HL-60 (cell line): Measurements from ENCODE around the gene MPPE1.

ENCODE experiments used
- DNase-seq, 2 experiments: peaks; one replicate each; pipeline ENCODE4 v3.0.0-alpha.2; 2010 to 2020; ENCODE audit warnings: low read depth in 1 of 2, low spot score in 1 of 2
- H3K27ac ChIP-seq: fragments of 250-450 bp; sonication (Bioruptor Pico); replicated peaks from 2 replicates; pipeline ENCODE4 v1.5.1; 2020; ENCODE audit warnings: mild to moderate bottlenecking, moderate library complexity
- H3K27me3 ChIP-seq: fragments of 250-450 bp; sonication (Bioruptor Pico); 2 replicates; pipeline ENCODE4 v1.5.1; 2021; ENCODE audit warnings: mild to moderate bottlenecking, moderate library complexity; ENCODE audit not compliant: insufficient read depth, poor library complexity, severe bottlenecking
- H3K4me3 ChIP-seq: replicated peaks from 2 replicates; pipeline ENCODE4 v1.5.1; 2011; ENCODE audit warnings: mild to moderate bottlenecking, control low read depth, low read length; ENCODE audit not compliant: insufficient read depth
- CTCF ChIP-seq: IDR thresholded peaks from one replicate; pipeline ENCODE4 v1.5.1; 2011; ENCODE audit warnings: low read length, control low read depth, inconsistent platforms; ENCODE audit not compliant: insufficient read depth
- GABPA ChIP-seq: IDR thresholded peaks from 2 replicates; pipeline ENCODE4 v1.6.1; 2012; ENCODE audit warnings: low read depth
- POLR2AphosphoS5 ChIP-seq: IDR thresholded peaks from 2 replicates; pipeline ENCODE4 v1.6.1; 2012; ENCODE audit warnings: low read depth
- SPI1 ChIP-seq: IDR thresholded peaks from 2 replicates; pipeline ENCODE4 v1.6.1; 2012; ENCODE audit warnings: low read depth, mild to moderate bottlenecking, borderline replicate concordance
- TF ChIP-seq, protein P1 (sequence below): IDR thresholded peaks from 2 replicates; pipeline ENCODE4 v1.6.1; 2012; ENCODE audit warnings: low read depth; ENCODE audit not compliant: insufficient replicate concordance

The MPPE1 gene

DNA sequence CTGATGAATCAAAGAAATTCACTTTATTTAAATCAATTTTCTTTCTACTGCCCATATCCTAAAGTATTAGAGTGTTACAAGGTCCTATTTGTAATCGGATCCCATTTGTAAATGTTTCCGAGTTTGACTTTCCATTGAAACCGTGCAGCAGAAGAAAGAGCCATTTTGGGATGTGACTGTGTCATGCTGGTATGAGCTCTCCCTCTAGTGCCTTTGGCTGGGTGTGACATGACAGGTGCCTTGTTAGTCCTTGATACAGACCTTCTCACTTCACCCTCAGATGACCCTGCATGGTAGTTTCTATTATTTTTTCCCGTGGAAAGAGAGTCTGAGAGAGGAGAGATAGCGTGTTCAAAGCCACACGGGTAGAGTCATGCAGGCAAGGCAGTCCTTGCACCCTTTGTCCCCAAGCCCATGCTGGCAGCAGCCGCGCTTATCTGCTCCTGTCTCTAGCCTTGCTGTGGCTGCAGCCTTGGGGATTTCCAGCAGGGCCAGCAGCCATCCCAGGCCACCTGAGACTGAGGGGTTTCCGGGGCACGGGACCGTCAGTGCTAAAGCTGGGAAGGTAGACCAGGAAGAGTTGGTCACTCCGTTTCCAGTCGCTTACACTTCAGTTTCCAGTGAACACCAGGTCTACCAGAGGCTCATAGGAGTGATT lies 35.5 kb downstream of the MPPE1 start:
- peak in 1 of 2 experiments; percentile 51 for DNase-seq
- peaks cover 12% of the 10 kb centered on the region for H3K27me3 ChIP-seq
- TF ChIP-seq SPI1 (no peak), GABPA (no peak), CTCF (peak; percentile 51)
- no peak overlapping the region for H3K4me3 ChIP-seq
- H3K27ac ChIP-seq, result no peak overlapping the region

GRCh38 chr18:11871501-11871900 lies 36.6 kb downstream of the MPPE1 start:
- TF ChIP-seq, protein P1, sequence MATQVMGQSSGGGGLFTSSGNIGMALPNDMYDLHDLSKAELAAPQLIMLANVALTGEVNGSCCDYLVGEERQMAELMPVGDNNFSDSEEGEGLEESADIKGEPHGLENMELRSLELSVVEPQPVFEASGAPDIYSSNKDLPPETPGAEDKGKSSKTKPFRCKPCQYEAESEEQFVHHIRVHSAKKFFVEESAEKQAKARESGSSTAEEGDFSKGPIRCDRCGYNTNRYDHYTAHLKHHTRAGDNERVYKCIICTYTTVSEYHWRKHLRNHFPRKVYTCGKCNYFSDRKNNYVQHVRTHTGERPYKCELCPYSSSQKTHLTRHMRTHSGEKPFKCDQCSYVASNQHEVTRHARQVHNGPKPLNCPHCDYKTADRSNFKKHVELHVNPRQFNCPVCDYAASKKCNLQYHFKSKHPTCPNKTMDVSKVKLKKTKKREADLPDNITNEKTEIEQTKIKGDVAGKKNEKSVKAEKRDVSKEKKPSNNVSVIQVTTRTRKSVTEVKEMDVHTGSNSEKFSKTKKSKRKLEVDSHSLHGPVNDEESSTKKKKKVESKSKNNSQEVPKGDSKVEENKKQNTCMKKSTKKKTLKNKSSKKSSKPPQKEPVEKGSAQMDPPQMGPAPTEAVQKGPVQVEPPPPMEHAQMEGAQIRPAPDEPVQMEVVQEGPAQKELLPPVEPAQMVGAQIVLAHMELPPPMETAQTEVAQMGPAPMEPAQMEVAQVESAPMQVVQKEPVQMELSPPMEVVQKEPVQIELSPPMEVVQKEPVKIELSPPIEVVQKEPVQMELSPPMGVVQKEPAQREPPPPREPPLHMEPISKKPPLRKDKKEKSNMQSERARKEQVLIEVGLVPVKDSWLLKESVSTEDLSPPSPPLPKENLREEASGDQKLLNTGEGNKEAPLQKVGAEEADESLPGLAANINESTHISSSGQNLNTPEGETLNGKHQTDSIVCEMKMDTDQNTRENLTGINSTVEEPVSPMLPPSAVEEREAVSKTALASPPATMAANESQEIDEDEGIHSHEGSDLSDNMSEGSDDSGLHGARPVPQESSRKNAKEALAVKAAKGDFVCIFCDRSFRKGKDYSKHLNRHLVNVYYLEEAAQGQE, result no peak
- TF ChIP-seq GABPA, result no peak
- no peak for TF ChIP-seq SPI1
- TF ChIP-seq CTCF, result no peak
- no peak for TF ChIP-seq POLR2AphosphoS5
- H3K4me3 ChIP-seq, result no peak overlapping the region
- no peak for DNase-seq
- no peak overlapping the region for H3K27ac ChIP-seq
- peaks cover 12% of the 10 kb centered on the region for H3K27me3 ChIP-seq

- H3K27ac ChIP-seq, result no peak overlapping the region
- H3K4me3 ChIP-seq, result no peak overlapping the region
- DNase-seq, result no peak
- TF ChIP-seq CTCF, result no peak
- TF ChIP-seq, protein P1, result no peak
- TF ChIP-seq SPI1, result no peak
- TF ChIP-seq GABPA, result no peak
- no peak for TF ChIP-seq POLR2AphosphoS5
- peaks cover 12% of the 10 kb centered on the region for H3K27me3 ChIP-seq
Observed at GRCh38 chr18:11868230-11868629, 39.9 kb downstream of the MPPE1 start.

- Histone ChIP-seq H3K27me3 (peaks cover 7% of the 10 kb centered on the region), H3K4me3 (no peak overlapping the region), H3K27ac (no peak overlapping the region)
- TF ChIP-seq GABPA (no peak), POLR2AphosphoS5 (no peak), CTCF (no peak), SPI1 (no peak)
- TF ChIP-seq, protein P1, result no peak
- DNase-seq, result no peak
Observed at GRCh38 chr18:11866764-11867163, 41.4 kb downstream of the MPPE1 start.
